SK-N-SH treated with all-trans-retinoic acid at 6 μM for 48 hours (cell line): ENCODE measurements around the gene GRIK3.

Source experiments
- ARNTL ChIP-seq: fragments of 450-650 bp; formaldehyde crosslinking; IDR thresholded peaks from 2 replicates; pipeline ENCODE4 v1.5.0; 2020; ENCODE audit warnings: low read depth, mild to moderate bottlenecking, moderate library complexity, borderline replicate concordance
- SNAI2 ChIP-seq: fragments of 250-450 bp; sonication (Bioruptor Pico); IDR thresholded peaks from 2 replicates; pipeline ENCODE4 v1.5.0; 2020; ENCODE audit warnings: mild to moderate bottlenecking, moderate library complexity
- TOX ChIP-seq: fragments of 250-450 bp; sonication (Bioruptor Pico); IDR thresholded peaks from 2 replicates; pipeline ENCODE4 v1.8.0; 2021; ENCODE audit warnings: mild to moderate bottlenecking, moderate library complexity, borderline replicate concordance
- ZNF565 ChIP-seq: fragments of 450-650 bp; formaldehyde crosslinking; conservative IDR thresholded peaks from 2 replicates; pipeline ENCODE4 v1.5.0; 2020; ENCODE audit warnings: low read depth, mild to moderate bottlenecking, moderate library complexity
- ZNF70 ChIP-seq: fragments of 450-650 bp; formaldehyde crosslinking; IDR thresholded peaks from 2 replicates; pipeline ENCODE4 v1.5.0; 2020; ENCODE audit warnings: mild to moderate bottlenecking, moderate library complexity

- TF ChIP-seq ARNTL = no peak
- TF ChIP-seq ZNF565 (CRISPR knock-in tag) = no peak
- no peak for TF ChIP-seq SNAI2 (CRISPR knock-in tag)
- no peak for TF ChIP-seq TOX (CRISPR knock-in tag)
- TF ChIP-seq ZNF70 = no peak
Observed at GRCh38 chr1:36752891-36753361, 281.4 kb downstream of the GRIK3 start.
